HepG2 (cell line): ENCODE measurements around the gene STK24. TPM values are rescaled to one million over a fixed set of nuclear protein-coding genes. Genes with fewer than 3 reads are reported as not detected.

ENCODE experiments used
- ATAC-seq: fragments of 200-7000 bp; cut with Tn5 transposase; 3 replicates; pipeline ENCODE4 v1.9.1; 2020; ENCODE audit warnings: mild to moderate bottlenecking, moderate library complexity
- BruUV-seq: library from RNA; stranded (reverse); fragments of 400-500 nt; replicated peaks from 2 replicates; lab custom pipeline; 2021; lab: Mats Ljungman, UMichigan
- CTCF ChIA-PET: fragments of 300-600 bp; formaldehyde crosslinking; extraction: SDS; loops from one replicate; lab custom pipeline; 2021; ENCODE audit warnings: low total read pairs, inconsistent platforms, low intra/inter-chr PET ratio; lab: Yijun Ruan, JAX
- POLR2A ChIA-PET: fragments of 350-600 bp; sonication (Branson Sonifier 250); formaldehyde crosslinking; loops from one replicate; lab custom pipeline; 2020; ENCODE audit warnings: antibody characterized with exemption, inconsistent platforms; lab: Yijun Ruan, JAX
- DNase-seq: peaks from one replicate; pipeline ENCODE4 v3.0.0-alpha.2; 2015; ENCODE audit warnings: low spot score
- FAIRE-seq: peaks from 3 replicates; lab custom pipeline; 2011; peaks lifted over from hg19 to GRCh38; lab: Jason Lieb, UNC
- H2AFZ ChIP-seq: one replicate; pipeline ENCODE4 v1.6.1; 2011; ENCODE audit warnings: low read length, inconsistent platforms
- H3K27ac ChIP-seq: fragments of 300-600 bp; 3 replicates; pipeline ENCODE4 v1.8.0; 2011; ENCODE audit warnings: mixed run types, mild to moderate bottlenecking, mixed read lengths, low read length, inconsistent platforms; ENCODE audit not compliant: insufficient read depth; ENCODE audit errors: extremely low read length
- H3K27me3 ChIP-seq, 2 experiments: fragments of 200-600 bp in 1 of 2; 2 replicates in 1 of 2; 3 replicates in 1 of 2; pipeline versions ENCODE4 v1.6.0 to v1.8.0; 2011; ENCODE audit warnings: low read length in 2 of 2, mild to moderate bottlenecking in 2 of 2, moderate library complexity in 2 of 2, inconsistent platforms in 1 of 2; ENCODE audit not compliant: insufficient read depth in 2 of 2, control insufficient read depth in 1 of 2
- H3K36me3 ChIP-seq, 2 experiments: fragments of 200-600 bp in 1 of 2; replicated peaks in 1 of 2; 2 replicates in 1 of 2; 3 replicates in 1 of 2; pipeline versions ENCODE4 v1.5.1 to v1.8.0; 2011; ENCODE audit warnings: low read length in 2 of 2, inconsistent platforms in 1 of 2; ENCODE audit not compliant: insufficient read depth in 2 of 2, control insufficient read depth in 1 of 2
- H3K4me1 ChIP-seq: 2 replicates; pipeline ENCODE4 v1.5.1; 2012; ENCODE audit warnings: low read length, inconsistent platforms; ENCODE audit not compliant: insufficient read depth
- H3K4me2 ChIP-seq: 2 replicates; pipeline ENCODE4 v1.6.0; 2011; ENCODE audit warnings: low read depth, low read length, inconsistent platforms
- H3K4me3 ChIP-seq, 3 experiments: fragments of 200-600 bp in 1 of 3; sonication (generic), shearing (Covaris generic) in 1 of 3; replicated peaks in 1 of 3; 2 replicates each; pipeline ENCODE4 v1.5.1; 2011 to 2016; ENCODE audit warnings: low read length in 3 of 3, inconsistent platforms in 2 of 3, low read depth in 2 of 3, mild to moderate bottlenecking in 2 of 3, control low read depth in 1 of 3, mixed read lengths in 1 of 3; ENCODE audit not compliant: insufficient read depth in 1 of 3
- H3K79me2 ChIP-seq: one replicate; pipeline ENCODE4 v1.6.1; 2011; ENCODE audit warnings: low read length, inconsistent platforms; ENCODE audit not compliant: insufficient read depth
- H3K9ac ChIP-seq: 2 replicates; pipeline ENCODE4 v1.6.0; 2011; ENCODE audit warnings: mild to moderate bottlenecking, low read depth, low read length, inconsistent platforms; ENCODE audit not compliant: insufficient read depth
- H3K9me3 ChIP-seq: 2 replicates; pipeline ENCODE4 v1.5.1; 2012; ENCODE audit warnings: mild to moderate bottlenecking, low read length
- H4K20me1 ChIP-seq: 2 replicates; pipeline ENCODE4 v1.6.0; 2011; ENCODE audit warnings: inconsistent platforms, mild to moderate bottlenecking, low read length, moderate library complexity; ENCODE audit not compliant: insufficient read depth
- DNMT3B ChIP-seq: conservative IDR thresholded peaks from 2 replicates; pipeline ENCODE4 v1.6.1; 2016; ENCODE audit warnings: missing biosample characterization, control low read depth
- E2F1 ChIP-seq: sonication (generic); formaldehyde crosslinking; IDR thresholded peaks from 2 replicates; pipeline ENCODE4 v1.5.0; 2020; ENCODE audit warnings: missing genetic modification reagents
- GTF2F1 ChIP-seq: fragments of 150-350 bp; IDR thresholded peaks from 2 replicates; pipeline ENCODE4 v1.6.1; 2014; ENCODE audit warnings: low read length
- MXD4 ChIP-seq: IDR thresholded peaks from 2 replicates; pipeline ENCODE4 v1.6.1; 2016; ENCODE audit warnings: mild to moderate bottlenecking, missing biosample characterization, missing genetic modification reagents
- NFATC3 ChIP-seq: sonication (generic); formaldehyde crosslinking; IDR thresholded peaks from 2 replicates; pipeline ENCODE4 v1.5.1; 2020; ENCODE audit warnings: mild to moderate bottlenecking, missing genetic modification reagents
- PLSCR1 ChIP-seq: sonication (generic); formaldehyde crosslinking; IDR thresholded peaks from 2 replicates; pipeline ENCODE4 v1.5.0; 2020; ENCODE audit warnings: missing genetic modification reagents, mild to moderate bottlenecking, borderline replicate concordance
- RAD21 ChIP-seq: fragments of 450-650 bp; formaldehyde crosslinking; IDR thresholded peaks from 2 replicates; pipeline ENCODE4 v1.5.0; 2020; ENCODE audit warnings: mild to moderate bottlenecking
- SNAI1 ChIP-seq: sonication (generic); formaldehyde crosslinking; IDR thresholded peaks from 2 replicates; pipeline ENCODE4 v1.5.0; 2020; ENCODE audit warnings: mild to moderate bottlenecking, missing genetic modification reagents, borderline replicate concordance
- ZBED4 ChIP-seq: sonication (generic); formaldehyde crosslinking; IDR thresholded peaks from 2 replicates; pipeline ENCODE4 v1.4.0; 2020; ENCODE audit warnings: missing genetic modification reagents, borderline replicate concordance
- ZNF101 ChIP-seq: sonication (generic); formaldehyde crosslinking; IDR thresholded peaks from 2 replicates; pipeline ENCODE4 v1.4.0; 2020; ENCODE audit warnings: mild to moderate bottlenecking, low read depth, missing genetic modification reagents, borderline replicate concordance
- ZNF232 ChIP-seq: sonication (generic); formaldehyde crosslinking; IDR thresholded peaks from 2 replicates; pipeline ENCODE4 v1.4.0; 2020; ENCODE audit warnings: missing genetic modification reagents, borderline replicate concordance
- ZNF414 ChIP-seq: sonication (generic); formaldehyde crosslinking; IDR thresholded peaks from 2 replicates; pipeline ENCODE4 v1.5.0; 2020; ENCODE audit warnings: missing genetic modification reagents
- ZNF556 ChIP-seq: sonication (generic); formaldehyde crosslinking; IDR thresholded peaks from 2 replicates; pipeline ENCODE4 v1.4.0; 2020; ENCODE audit warnings: mild to moderate bottlenecking, missing genetic modification reagents, borderline replicate concordance
- ZNF558 ChIP-seq: sonication (generic); formaldehyde crosslinking; IDR thresholded peaks from 2 replicates; pipeline ENCODE4 v1.9.0; 2022; ENCODE audit warnings: mild to moderate bottlenecking, missing genetic modification reagents, borderline replicate concordance
- ZNF747 ChIP-seq: sonication (generic); formaldehyde crosslinking; IDR thresholded peaks from 2 replicates; pipeline ENCODE4 v1.8.1; 2023; ENCODE audit warnings: missing genetic modification reagents, mild to moderate bottlenecking, borderline replicate concordance
- WGBS: methylation state at CpG from one replicate; pipeline ENCODE4 v1.1.6; 2017; ENCODE audit warnings: low lambda C conversion rate; 5-methylcytosine and 5-hydroxymethylcytosine counted together
- in situ Hi-C: cut with HindIII; loops from 2 replicates; pipeline ENCODE4 v1.10.0; 2017; ENCODE audit warnings: low pct_unique_long_range_greater_than_20kb; ENCODE audit not compliant: extremely low pct_ligation_motif_present
- intact Hi-C: fragments of 100-400 bp; cut with micrococcal nuclease; formaldehyde crosslinking; loops from one replicate; pipeline ENCODE4 v1.10.0; 2022; ENCODE audit not compliant: unreplicated experiment
- polyA plus RNA-seq, 8 experiments: library from polyadenylated mRNA; depleted of rRNA in 3 of 8; stranded (reverse) in 7 of 8; unstranded in 1 of 8; fragments of >200 nt; fragmentation: Illumina TruSeq in 4 of 8; extraction: Trizol in 4 of 8; gene quantifications; 2 replicates each; pipeline versions ENCODE4 v1.2.1 to v1.2.3, GENCODE V29; 2011 to 2016; ENCODE audit warnings: low read depth in 4 of 8, missing spikeins in 1 of 8, mixed read lengths in 1 of 8; ENCODE audit not compliant: insufficient read depth in 1 of 8
- total RNA-seq, 5 experiments: library from RNA; depleted of rRNA; stranded (reverse); fragments of >200 nt; fragmentation: Illumina TruSeq; extraction: Trizol; gene quantifications; 2 replicates each; pipeline ENCODE4 v1.2.3, GENCODE V29; 2016; ENCODE audit warnings: low read depth in 1 of 5

Gene STK24
- total and polyA plus RNA-seq, 2 of the 13 experiments (the other 11 are each of a cell fraction or from before 2014, with no cell fraction given) = 51.3 to 73.0 TPM

GRCh38 chr13:98559169-98559568 is 17.7 kb downstream of the STK24 start:
- Histone ChIP-seq H2AFZ (no peak overlapping the region), H3K9me3 (no peaks in the 10 kb centered on the region), H3K27me3 (no peaks in the 10 kb centered on the region), H3K27ac (no peak overlapping the region), H4K20me1 (peaks cover 64% of the 10 kb centered on the region), H3K36me3 (peaks cover 2 to 8% of the 10 kb centered on the region in 2 experiments; a peak in 4 of 5 replicates), H3K4me1 (peaks cover under 1% of the 10 kb centered on the region), H3K4me2 (no peak overlapping the region), H3K9ac (no peak overlapping the region), H3K79me2 (peaks cover 91% of the 10 kb centered on the region), H3K4me3 (no peak overlapping the region)
- BruUV-seq = no TSS peak
- in situ Hi-C loops = no loop called here
- 98% methylated on average over 7 of the region's 7 CpGs for WGBS
- ATAC-seq (no peak), DNase-seq (no peak), FAIRE-seq (no peak)
- POLR2A ChIA-PET = no interaction called here
- TF ChIP-seq MXD4 (CRISPR knock-in tag) = no peak
- no peak for TF ChIP-seq NFATC3
- no peak for TF ChIP-seq SNAI1 (CRISPR knock-in tag)
- no peak for TF ChIP-seq ZBED4
- TF ChIP-seq ZNF414 (CRISPR knock-in tag) = no peak
- TF ChIP-seq ZNF558 (CRISPR knock-in tag) = no peak
- TF ChIP-seq GTF2F1 = no peak
- TF ChIP-seq PLSCR1 = no peak
- TF ChIP-seq DNMT3B (CRISPR knock-in tag) = no peak
- TF ChIP-seq ZNF101 (CRISPR knock-in tag) = no peak
- no peak for TF ChIP-seq E2F1 (CRISPR knock-in tag)
- TF ChIP-seq RAD21 (CRISPR knock-in tag) = no peak
- no peak for TF ChIP-seq ZNF556 (CRISPR knock-in tag)
- TF ChIP-seq ZNF232 (CRISPR knock-in tag) = no peak
- no peak for TF ChIP-seq ZNF747
- CTCF ChIA-PET = no interaction called here
- intact Hi-C loops = no loop called here
